Suppressor macrophage (primary cell): ENCODE data around the gene ESYT1.

ENCODE experiments used
- DNase-seq, 4 experiments: peaks; one replicate each; pipeline ENCODE4 v3.0.0-alpha.2; 2020 to 2022
- total RNA-seq, 17 experiments: gene quantifications; one replicate each; lab custom pipeline; 2026; ENCODE audit warnings: mixed read lengths in 6 of 17, inconsistent platforms in 3 of 17; lab: John Stamatoyannopoulos, UW

The ESYT1 gene, protein sequence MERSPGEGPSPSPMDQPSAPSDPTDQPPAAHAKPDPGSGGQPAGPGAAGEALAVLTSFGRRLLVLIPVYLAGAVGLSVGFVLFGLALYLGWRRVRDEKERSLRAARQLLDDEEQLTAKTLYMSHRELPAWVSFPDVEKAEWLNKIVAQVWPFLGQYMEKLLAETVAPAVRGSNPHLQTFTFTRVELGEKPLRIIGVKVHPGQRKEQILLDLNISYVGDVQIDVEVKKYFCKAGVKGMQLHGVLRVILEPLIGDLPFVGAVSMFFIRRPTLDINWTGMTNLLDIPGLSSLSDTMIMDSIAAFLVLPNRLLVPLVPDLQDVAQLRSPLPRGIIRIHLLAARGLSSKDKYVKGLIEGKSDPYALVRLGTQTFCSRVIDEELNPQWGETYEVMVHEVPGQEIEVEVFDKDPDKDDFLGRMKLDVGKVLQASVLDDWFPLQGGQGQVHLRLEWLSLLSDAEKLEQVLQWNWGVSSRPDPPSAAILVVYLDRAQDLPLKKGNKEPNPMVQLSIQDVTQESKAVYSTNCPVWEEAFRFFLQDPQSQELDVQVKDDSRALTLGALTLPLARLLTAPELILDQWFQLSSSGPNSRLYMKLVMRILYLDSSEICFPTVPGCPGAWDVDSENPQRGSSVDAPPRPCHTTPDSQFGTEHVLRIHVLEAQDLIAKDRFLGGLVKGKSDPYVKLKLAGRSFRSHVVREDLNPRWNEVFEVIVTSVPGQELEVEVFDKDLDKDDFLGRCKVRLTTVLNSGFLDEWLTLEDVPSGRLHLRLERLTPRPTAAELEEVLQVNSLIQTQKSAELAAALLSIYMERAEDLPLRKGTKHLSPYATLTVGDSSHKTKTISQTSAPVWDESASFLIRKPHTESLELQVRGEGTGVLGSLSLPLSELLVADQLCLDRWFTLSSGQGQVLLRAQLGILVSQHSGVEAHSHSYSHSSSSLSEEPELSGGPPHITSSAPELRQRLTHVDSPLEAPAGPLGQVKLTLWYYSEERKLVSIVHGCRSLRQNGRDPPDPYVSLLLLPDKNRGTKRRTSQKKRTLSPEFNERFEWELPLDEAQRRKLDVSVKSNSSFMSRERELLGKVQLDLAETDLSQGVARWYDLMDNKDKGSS
- total RNA-seq = 220 to 425 (median 316) reads per million in 17 experiments

- DNase-seq = peak; percentile 99 to 100 (median 99)
Measured at GRCh38 chr12:56127888-56128669, at the start of gene ESYT1. Gene ESYT1 (plus strand): TSS chr12:56128267. CDS start chr12:56128320, 53 bp downstream.

DNA sequence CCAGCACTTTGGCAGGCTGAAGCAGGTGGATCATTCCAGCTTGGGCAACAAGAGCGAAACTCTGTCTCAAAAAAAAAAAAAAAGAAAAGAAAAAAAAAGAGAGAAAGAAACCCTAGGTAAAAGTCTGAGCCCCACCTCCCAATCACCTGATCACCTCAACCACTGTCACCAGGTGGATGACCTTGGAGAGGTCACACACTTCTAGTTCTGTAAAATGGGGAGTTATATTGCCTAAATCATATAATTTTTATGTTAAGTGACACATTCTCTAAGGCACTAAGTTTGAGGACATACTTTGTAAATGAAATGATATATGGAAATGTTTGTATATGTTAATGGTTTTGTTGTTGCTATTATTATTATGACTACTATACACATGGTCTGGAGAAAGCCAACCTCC, 49.6 kb upstream of the ESYT1 start:
- no peak for DNase-seq

- peak; percentile 83 to 93 (median 88) for DNase-seq
Measured at GRCh38 chr12:56078931-56079722, 48.9 kb upstream of the ESYT1 start.

- DNase-seq = peak; percentile 65 to 83 (median 69)
Measured at GRCh38 chr12:56079723-56080555, 48.1 kb upstream of the ESYT1 start, which contains the start of gene ERBB3. Gene ERBB3 (plus strand): TSS chr12:56080165. CDS start chr12:56080301, 136 bp downstream.

DNA sequence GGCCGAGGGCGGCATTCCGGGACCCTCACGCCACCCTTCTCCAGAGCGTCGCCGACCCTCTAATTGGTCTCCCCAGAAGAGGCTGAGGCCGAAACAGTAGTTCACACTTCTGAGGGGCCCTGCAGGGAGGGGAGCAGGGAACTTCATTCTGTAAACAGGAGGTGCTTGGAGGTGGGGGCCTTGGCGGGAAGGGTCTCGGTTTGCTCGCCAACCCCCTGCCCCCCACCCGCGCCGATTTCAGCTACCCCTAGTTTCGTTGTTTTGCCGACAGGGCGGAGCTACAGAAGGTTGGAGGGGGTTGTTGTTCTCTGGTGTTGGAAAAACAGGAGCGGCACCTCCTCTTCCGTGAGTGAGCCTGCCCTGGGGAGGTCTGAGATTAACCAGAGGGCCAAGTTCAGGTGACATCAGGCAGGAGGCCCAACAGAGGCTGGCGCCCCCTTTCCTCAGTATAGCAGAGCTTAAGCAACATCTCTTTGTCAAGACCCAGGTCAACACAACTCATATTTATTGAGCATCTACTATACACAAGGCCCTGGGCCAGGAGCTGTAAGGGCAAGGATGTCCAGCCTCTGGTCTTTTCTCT, 47.4 kb upstream of the ESYT1 start:
- no peak for DNase-seq

- DNase-seq = no peak
Measured at GRCh38 chr12:56081393-56082347, 46.4 kb upstream of the ESYT1 start.

GRCh38 chr12:56082382-56082781, 45.7 kb upstream of the ESYT1 start:
- no peak for DNase-seq

DNA sequence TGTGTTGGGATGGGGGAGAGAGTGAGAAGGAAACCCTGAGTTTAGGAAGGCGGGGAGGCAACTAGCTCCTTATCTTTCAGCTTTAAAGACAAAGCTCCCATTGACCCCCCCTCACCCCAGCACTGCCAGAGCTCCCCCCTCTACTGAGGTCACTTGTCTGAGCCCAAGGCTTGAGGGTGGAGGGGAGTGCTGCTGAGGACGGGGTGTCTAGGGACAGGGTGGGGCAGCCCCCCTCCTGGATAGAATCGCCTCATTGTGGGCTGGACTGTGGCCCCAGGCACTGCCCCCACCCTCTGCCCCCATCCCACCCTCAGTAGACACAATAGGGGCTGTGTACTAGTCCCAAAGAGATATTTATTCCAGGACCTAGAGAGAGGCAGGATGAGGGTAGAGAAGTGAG, 45.1 kb upstream of the ESYT1 start:
- no peak for DNase-seq

GRCh38 chr12:56084958-56085543, 43.0 kb upstream of the ESYT1 start:
- peak; percentile 45 to 76 (median 58) for DNase-seq

DNA sequence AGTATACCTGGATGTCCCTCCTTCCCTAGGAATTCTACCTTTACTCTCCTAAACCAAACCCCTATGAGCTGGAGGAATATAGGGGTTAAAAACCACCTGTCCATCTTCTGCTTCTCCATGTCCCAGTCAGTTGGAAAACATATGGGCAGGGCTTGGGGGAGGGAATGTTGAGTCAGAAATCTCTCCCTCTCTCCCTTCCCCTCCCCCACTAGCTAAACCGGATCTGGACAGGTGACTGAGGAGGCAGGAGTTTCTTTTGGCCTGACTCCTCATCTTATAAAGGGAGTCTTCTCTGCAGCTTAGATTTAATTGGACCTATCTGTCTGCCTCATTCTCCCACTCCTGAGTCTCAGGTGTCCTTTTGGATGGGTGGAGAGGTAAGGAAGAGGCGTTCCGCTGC, 42.0 kb upstream of the ESYT1 start:
- no peak for DNase-seq

DNA sequence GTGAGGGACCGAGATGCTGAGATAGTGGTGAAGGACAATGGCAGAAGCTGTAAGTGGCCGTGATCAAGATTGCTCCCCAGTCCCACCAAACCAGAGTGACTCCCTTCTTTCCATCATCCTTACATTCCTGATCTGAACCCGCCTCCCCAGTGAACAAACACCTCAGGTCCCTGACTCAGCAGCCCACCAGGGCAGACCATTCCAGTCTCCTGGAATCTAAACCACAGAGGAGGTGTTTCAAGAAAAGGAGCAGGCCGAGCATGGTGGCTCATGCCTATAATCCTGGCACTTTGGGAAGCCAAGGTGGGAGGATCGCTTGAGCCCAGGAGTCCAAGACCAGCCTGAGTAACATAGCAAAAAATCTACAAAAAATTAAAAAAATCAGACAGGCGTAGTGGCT, 41.5 kb upstream of the ESYT1 start:
- no peak for DNase-seq

- DNase-seq = peak; percentile 52 to 82 (median 68)
Measured at GRCh38 chr12:56087220-56087619, 40.8 kb upstream of the ESYT1 start.

DNA sequence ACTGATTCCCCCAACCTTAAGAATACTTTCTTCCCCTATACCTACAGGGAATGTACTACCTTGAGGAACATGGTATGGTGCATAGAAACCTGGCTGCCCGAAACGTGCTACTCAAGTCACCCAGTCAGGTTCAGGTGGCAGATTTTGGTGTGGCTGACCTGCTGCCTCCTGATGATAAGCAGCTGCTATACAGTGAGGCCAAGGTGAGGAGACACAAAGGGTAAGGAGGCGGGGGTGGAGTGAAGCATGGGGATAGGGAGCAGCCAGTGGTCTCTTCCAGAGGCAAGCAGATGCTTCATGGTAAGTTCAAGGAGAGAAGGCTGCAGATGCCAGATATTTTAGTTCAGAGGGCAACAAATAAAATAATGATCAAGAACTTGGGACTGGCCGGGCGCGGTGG, 30.3 kb upstream of the ESYT1 start:
- DNase-seq = no peak

GRCh38 chr12:56098592-56098991, 29.5 kb upstream of the ESYT1 start:
- DNase-seq = no peak

- no peak for DNase-seq
Measured at GRCh38 chr12:56099787-56100186, 28.3 kb upstream of the ESYT1 start.

- DNase-seq = no peak
Measured at GRCh38 chr12:56101045-56101444, 27.0 kb upstream of the ESYT1 start.

DNA sequence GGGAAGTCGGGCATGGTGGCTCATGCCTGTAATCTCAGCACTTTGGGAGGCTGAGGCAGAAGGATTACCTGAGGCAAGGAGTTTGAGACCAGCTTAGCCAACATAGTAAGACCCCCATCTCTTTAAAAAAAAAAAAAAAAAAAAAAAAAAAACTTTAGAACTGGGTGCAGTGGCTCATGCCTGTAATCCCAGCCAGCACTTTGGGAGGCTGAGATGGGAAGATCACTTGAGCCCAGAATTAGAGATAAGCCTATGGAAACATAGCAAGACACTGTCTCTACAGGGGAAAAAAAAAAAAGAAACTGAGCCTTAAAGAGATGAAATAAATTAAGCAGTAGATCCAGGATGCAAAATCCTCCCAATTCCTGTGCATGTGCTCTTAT, 25.4 kb upstream of the ESYT1 start:
- DNase-seq = no peak

DNA sequence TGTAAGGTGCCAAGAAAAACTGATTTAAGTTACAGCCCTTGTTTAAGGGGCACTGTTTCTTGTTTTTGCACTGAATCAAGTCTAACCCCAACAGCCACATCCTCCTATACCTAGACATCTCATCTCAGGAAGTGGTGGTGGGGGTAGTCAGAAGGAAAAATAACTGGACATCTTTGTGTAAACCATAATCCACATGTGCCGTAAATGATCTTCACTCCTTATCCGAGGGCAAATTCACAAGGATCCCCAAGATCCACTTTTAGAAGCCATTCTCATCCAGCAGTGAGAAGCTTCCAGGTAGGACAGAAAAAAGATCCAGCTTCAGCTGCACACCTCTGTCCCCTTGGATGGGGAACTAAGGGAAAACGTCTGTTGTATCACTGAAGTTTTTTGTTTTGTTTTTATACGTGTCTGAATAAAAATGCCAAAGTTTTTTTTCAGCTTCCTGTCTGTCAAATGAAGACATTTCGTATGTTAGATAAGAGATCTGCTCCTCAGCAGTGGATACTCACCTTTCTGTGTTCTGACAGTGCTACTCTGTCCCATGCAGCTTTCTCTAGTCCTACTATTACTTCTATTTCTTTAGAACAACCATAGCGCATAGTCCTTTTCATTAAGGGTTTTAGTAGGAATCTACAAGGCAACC, 24.9 kb upstream of the ESYT1 start:
- DNase-seq = no peak
